ENCODE data around the gene VWF.

DNA sequence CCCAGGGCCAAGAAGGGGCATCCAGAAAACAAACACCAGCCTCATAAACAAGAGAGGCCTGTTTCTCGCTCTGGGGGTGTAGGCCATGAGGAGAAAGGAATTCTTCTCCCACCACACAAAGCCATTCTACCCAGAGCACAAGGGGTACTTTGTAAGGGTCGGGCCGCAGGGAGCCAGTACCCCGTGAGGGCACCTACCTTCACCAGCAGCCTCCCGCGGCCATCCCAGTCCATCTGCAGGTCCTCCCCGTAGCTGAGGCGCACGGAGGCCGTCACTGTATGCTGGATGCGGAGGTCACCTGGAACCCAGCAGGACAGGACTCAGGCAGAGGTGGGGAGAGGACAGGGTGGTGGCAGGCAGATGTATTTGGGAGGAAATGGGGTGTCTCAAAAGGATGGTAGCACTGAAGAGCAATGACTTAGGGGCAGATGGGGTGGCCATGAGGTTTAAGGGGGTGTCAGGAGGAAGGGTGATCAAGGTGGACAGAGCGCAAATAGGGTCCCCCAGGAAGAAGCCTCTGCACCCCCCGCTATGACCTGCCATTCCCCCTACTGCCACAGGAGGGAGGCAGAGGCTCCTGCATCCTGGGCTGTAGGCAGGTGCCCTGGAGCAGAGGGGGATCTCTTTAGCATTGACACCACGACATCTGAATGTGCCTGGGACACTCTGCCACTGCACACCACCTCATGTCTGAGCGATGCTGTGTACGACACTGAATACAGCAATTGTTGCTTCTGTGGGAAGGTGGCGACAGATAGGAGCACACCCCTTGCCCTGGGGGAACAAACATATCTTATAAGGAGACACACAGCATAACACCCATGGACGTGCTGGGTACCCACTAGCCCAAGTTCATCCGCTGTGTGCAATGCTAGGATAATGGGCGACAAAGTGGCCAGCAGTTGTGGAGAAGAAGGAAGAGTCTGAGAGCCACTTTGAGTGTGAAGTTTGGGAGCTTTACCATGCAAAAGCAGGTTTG, 61.4 kb downstream of the VWF start:
- TF ChIP-seq CTCF (IDR thresholded peaks at IDR 0.05) (peak; percentile 86 to 95 (median 92)), POLR2AphosphoS5 (IDR thresholded peaks at IDR 0.05) (no peak), POLR2A (IDR thresholded peaks at IDR 0.05) (no peak)

Measured in upper lobe of left lung (tissue), 4 donors.